Measurements from ENCODE around the gene TRIM24. TPM values are rescaled to one million over a fixed set of nuclear protein-coding genes. Genes with fewer than 3 reads are reported as not detected.
A peak's percentile ranks its signal among the peaks of the same experiment; 100 is the strongest.
"Not testable (repeated sequence)": the region's sequence is repeated elsewhere in the genome, so short reads cannot be mapped to it uniquely, and the experiment has no call there.

The TRIM24 gene
- polyA plus RNA-seq, 3 donors: 3.5 to 8.9 (median 6.0) TPM

DNA sequence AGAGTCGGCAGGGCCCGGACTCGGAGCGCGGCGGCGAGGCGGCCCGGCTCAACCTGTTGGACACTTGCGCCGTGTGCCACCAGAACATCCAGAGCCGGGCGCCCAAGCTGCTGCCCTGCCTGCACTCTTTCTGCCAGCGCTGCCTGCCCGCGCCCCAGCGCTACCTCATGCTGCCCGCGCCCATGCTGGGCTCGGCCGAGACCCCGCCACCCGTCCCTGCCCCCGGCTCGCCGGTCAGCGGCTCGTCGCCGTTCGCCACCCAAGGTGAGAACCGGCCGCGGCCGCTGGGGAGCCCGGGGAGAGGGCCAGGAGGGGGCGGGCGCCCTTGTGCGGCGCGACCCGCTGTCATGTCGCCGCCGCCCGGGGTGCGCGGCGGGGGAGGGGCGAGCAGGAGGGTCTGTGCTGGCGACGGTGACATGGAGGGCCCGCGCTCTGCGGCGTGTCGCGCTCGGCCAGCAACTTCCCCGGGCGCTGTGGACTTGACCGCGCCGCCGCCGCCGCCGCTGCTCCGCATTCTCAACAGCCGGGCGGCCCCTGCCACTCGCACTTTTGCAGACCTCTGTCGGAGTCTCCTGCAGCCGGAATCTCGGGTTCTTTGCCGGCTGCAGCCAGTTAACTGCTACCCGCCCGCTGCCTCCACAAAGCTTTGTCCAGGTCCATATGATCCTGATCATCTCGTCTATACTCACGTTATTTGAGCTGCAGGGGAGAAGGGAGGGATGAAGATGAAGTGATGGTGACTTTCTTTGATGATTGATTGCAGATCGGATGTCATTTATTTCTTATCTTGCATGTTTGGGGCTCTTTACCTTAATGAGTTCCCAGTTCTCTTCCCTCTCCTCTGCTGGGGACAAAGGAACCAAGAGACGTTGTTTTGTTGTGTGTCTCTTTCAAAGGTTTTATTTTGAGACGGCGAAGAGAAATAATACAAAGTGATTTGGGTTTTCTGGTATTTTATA, 869 bp downstream of the TRIM24 start:
- Histone ChIP-seq H3K9ac (ENCODE audit: insufficient read depth, low read length, poor library complexity, severe bottlenecking) (peak overlapping the region; percentile 87), H4K20me1 (ENCODE audit: insufficient read depth, low read length) (peaks cover 41% of the 10 kb centered on the region), H3K4me1 (ENCODE audit: control insufficient read depth in 1 of 2, insufficient read depth in 2 of 2, low read length in 2 of 2) (peaks cover 13 to 16% of the 10 kb centered on the region in 2 donors), H3K4me2 (replicated peaks; ENCODE audit: extremely low read depth, low read length, poor library complexity, severe bottlenecking) (peak overlapping the region; percentile 75), H3K4me3 (replicated peaks in 1 of 3; ENCODE audit: low read depth in 2 of 3, low read length in 3 of 3) (peak overlapping the region; percentile 80 to 99 (median 81)), H2AFZ (ENCODE audit: insufficient read depth, low read depth, low read length, poor library complexity, severe bottlenecking) (peak overlapping the region; percentile 86), H3K36me3 (replicated peaks in 1 of 2; ENCODE audit: control insufficient read depth in 1 of 2, insufficient read depth in 2 of 2, low read length in 2 of 2) (peaks cover 0 to 5% of the 10 kb centered on the region in 2 donors), H3K27me3 (ENCODE audit: control insufficient read depth in 2 of 2, insufficient read depth in 2 of 2, low read length in 2 of 2) (no peaks in the 10 kb centered on the region), H3K27ac (ENCODE audit: low read depth in 1 of 2, low read length in 2 of 2) (peak overlapping the region; percentile 58 to 84), H3K9me3 (replicated peaks in 1 of 2; ENCODE audit: control insufficient read depth in 1 of 2, insufficient read depth in 1 of 2, low read length in 2 of 2) (peaks cover 0 to 6% of the 10 kb centered on the region in 2 donors), H3K79me2 (ENCODE audit: insufficient read depth, low read length) (peaks cover 54% of the 10 kb centered on the region)
- intact Hi-C loops (cut with micrococcal nuclease): loop anchor here in 1 of 2 donors (10.0 kb wide), 1 partner anchor 456 kb away; the partner anchor contains the start of gene CREB3L2
- peak; percentile 30 to 54 (median 36) for DNase-seq
- peaks cover 36% of the 10 kb centered on the region for H3K4me1 Mint-ChIP-seq
- H3K36me3 Mint-ChIP-seq: peaks cover 9 to 10% of the 10 kb centered on the region in 2 donors
- H3K4me3 Mint-ChIP-seq: peak overlapping the region; percentile 96 to 97
- WGBS (ENCODE audit: insufficient coverage): under 1% methylated on average over 77 of the region's 84 CpGs
- H3K27ac Mint-ChIP-seq: peak overlapping the region; percentile 78 to 92 (median 88)
- TF ChIP-seq, protein P1, sequence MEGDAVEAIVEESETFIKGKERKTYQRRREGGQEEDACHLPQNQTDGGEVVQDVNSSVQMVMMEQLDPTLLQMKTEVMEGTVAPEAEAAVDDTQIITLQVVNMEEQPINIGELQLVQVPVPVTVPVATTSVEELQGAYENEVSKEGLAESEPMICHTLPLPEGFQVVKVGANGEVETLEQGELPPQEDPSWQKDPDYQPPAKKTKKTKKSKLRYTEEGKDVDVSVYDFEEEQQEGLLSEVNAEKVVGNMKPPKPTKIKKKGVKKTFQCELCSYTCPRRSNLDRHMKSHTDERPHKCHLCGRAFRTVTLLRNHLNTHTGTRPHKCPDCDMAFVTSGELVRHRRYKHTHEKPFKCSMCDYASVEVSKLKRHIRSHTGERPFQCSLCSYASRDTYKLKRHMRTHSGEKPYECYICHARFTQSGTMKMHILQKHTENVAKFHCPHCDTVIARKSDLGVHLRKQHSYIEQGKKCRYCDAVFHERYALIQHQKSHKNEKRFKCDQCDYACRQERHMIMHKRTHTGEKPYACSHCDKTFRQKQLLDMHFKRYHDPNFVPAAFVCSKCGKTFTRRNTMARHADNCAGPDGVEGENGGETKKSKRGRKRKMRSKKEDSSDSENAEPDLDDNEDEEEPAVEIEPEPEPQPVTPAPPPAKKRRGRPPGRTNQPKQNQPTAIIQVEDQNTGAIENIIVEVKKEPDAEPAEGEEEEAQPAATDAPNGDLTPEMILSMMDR (IDR thresholded peaks at IDR 0.05): peak; percentile 13
- H3K27me3 Mint-ChIP-seq (ENCODE audit: low read depth in 3 of 3): peaks cover 0 to 1% (median 0%) of the 10 kb centered on the region in 3 donors
- peaks cover 2 to 15% (median 8%) of the 10 kb centered on the region in 7 donors for H3K9me3 Mint-ChIP-seq

DNA sequence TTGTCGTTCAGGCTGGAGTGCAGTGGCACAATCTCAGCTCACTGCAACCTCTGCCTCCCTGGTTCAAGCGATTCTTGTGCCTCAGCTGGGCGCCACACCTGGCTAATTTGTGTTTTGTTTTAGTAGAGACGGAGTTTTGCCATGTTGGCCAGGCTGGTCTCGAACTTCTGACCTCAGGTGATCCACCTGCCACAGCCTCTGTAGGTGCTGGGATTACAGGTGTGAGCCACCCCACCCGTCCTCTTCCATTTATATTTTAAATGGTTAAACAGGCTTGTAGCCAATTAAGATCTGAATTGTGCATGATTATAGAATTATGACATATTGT, 3.2 kb downstream of the TRIM24 start:
- H3K79me2 ChIP-seq (ENCODE audit: insufficient read depth, low read length): peaks cover 78% of the 10 kb centered on the region
- not testable (repeated sequence) for H3K4me3 ChIP-seq (replicated peaks in 1 of 3; ENCODE audit: low read depth in 2 of 3, low read length in 3 of 3); H3K36me3 ChIP-seq (replicated peaks in 1 of 2; ENCODE audit: control insufficient read depth in 1 of 2, insufficient read depth in 2 of 2, low read length in 2 of 2); H3K4me2 ChIP-seq (replicated peaks; ENCODE audit: extremely low read depth, low read length, poor library complexity, severe bottlenecking); H3K27me3 Mint-ChIP-seq (ENCODE audit: low read depth in 3 of 3); H3K9me3 ChIP-seq (replicated peaks in 1 of 2; ENCODE audit: control insufficient read depth in 1 of 2, insufficient read depth in 1 of 2, low read length in 2 of 2); H2AFZ ChIP-seq (ENCODE audit: insufficient read depth, low read depth, low read length, poor library complexity, severe bottlenecking); H3K27ac ChIP-seq (ENCODE audit: low read depth in 1 of 2, low read length in 2 of 2); H3K27me3 ChIP-seq (ENCODE audit: control insufficient read depth in 2 of 2, insufficient read depth in 2 of 2, low read length in 2 of 2); H3K9ac ChIP-seq (ENCODE audit: insufficient read depth, low read length, poor library complexity, severe bottlenecking); DNase-seq; H3K4me3 Mint-ChIP-seq
- intact Hi-C loops (cut with micrococcal nuclease): loop anchor here in 1 of 2 donors (10.0 kb wide), 1 partner anchor 458 kb away; the partner anchor contains the start of gene CREB3L2
- peaks cover 60% of the 10 kb centered on the region for H4K20me1 ChIP-seq (ENCODE audit: insufficient read depth, low read length)
- peaks cover 13 to 16% of the 10 kb centered on the region in 2 donors for H3K4me1 ChIP-seq (ENCODE audit: control insufficient read depth in 1 of 2, insufficient read depth in 2 of 2, low read length in 2 of 2)
- Mint-ChIP-seq H3K27ac (peak overlapping the region in 3 of 7 donors; percentile 10 to 65 (median 57)), H3K4me1 (peaks cover 41% of the 10 kb centered on the region), H3K36me3 (peaks cover 9 to 17% of the 10 kb centered on the region in 2 donors), H3K9me3 (peaks cover 2 to 12% (median 6%) of the 10 kb centered on the region in 7 donors)
- WGBS (ENCODE audit: insufficient coverage): 93% methylated on average over 3 of the region's 6 CpGs

Data from CD14-positive monocyte (primary cell).